GM12892 (cell line): Measurements from ENCODE around the gene WRNIP1.

ENCODE experiments used
- POLR2A ChIP-seq: IDR thresholded peaks from 2 replicates; pipeline ENCODE4 v1.6.1; 2011; ENCODE audit warnings: low read depth, low read length, control low read depth
- POLR2AphosphoS5 ChIP-seq: IDR thresholded peaks from 2 replicates; pipeline ENCODE4 v1.6.1; 2011; ENCODE audit warnings: low read depth, low read length, control low read depth

DNA sequence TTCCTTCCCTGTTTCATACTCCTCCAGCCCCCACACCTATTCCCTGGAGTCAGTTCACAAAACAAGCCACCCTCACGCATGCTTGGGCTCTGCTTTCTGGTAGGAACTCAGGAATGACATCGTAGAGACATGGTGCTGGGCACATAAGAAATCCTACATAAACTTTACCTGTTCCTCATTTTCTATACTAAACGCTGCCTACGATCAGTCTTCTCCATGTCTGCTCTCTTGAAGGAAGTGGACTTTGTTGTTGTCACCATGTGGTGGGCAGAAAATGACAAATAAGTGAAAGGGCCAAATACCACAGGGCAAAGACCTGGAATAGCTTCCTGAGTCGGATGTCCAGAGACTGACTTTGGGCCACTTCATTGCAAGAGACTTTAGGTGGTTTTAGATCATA lies 24.6 kb upstream of the WRNIP1 start:
- TF ChIP-seq POLR2AphosphoS5, result no peak
- TF ChIP-seq POLR2A, result no peak
